Measurements from ENCODE around the gene CCDC149.

GRCh38 chr4:24867251-24867650 is 45.6 kb downstream of the CCDC149 start:
- TF ChIP-seq CTCF (IDR thresholded peaks at IDR 0.05) (no peak), POLR2A (IDR thresholded peaks at IDR 0.05) (no peak)

Measured in heart left ventricle (tissue), 13 donors.